Activated CD4-positive, CD25-positive, alpha-beta regulatory T cell treated with anti-CD3 and anti-CD28 coated beads, Interleukin-2, amount 50 U/mL, for 72 hours (primary cell): ENCODE measurements around the gene CERS6.
"Not testable (repeated sequence)": the region's sequence is repeated elsewhere in the genome, so short reads cannot be mapped to it uniquely, and the experiment has no call there.

ENCODE experiments used
- DNase-seq: peaks from one replicate; pipeline ENCODE4 v3.0.0; 2021

CERS6 gene

DNA sequence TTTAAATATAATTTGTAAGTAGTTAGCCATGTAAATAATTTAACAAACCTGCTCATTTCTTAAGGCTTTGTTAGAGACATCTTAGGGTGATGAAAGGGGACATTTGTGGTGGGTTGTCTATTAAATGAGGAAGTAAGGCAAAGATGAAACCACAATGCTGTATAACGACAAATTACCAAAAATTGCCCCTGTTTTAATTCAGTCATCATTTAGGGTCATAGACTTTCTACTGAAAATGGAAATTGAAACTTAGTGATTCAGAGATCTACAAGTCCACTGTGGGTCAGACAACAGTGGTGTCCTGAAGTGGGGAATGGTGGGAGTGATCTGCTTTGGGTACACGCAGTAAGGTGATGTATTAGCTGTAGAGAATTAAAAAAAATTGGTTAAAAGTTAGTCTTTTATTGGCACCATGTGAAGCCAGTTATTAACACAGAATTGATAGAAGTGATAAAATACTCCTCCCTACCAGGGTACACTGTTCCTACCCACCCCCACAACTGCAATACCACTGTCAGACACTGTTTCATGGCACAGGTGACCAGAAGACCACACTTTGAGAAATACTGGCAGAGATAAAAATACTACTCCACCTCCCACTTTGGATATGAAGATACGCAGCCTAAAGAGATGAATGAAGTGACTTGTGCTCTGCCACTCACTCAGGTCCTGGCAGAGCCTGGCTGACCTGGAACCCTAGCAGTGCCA lies 13.4 kb downstream of the CERS6 start:
- no peak for DNase-seq

DNA sequence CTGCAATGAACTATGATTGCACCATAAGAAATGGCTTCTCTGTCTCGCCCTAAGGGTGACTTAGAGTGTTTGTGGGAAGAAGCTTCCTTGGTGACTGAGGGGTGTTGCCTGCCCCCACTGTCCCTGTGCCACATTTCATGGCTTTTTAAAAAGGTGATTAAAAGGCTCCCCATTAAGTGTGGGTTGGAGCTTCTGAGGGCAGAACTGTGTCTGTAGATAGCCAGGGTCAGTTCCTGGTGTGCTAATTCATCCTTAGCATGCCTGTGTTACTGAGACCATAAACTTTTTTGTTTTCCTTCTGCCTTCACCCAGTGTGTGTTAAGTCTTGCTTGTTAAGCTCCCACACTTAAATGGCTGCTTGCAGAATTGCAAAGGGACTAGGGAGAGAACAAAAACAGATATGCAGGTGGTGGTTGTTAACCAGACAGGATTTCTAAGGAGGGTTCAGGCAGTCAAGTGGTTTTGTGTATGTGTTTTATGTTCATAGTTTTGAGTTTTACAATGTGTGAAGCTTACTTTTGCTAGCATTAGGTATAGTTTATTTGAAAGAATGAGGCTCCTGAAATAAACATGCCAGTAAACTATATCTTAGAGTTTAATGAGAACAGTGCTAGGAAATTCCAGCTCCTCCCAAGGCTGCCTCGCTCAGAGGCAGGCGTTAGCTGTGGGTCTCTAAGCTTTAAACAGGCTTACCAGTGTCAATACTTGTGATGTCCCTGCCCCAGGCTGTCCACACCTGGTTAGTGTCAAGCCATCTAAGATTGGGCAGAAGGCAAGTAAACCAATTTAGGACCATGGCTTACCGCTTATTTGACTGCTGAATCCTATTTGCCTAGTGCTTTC lies 14.5 kb downstream of the CERS6 start:
- DNase-seq = no peak

DNA sequence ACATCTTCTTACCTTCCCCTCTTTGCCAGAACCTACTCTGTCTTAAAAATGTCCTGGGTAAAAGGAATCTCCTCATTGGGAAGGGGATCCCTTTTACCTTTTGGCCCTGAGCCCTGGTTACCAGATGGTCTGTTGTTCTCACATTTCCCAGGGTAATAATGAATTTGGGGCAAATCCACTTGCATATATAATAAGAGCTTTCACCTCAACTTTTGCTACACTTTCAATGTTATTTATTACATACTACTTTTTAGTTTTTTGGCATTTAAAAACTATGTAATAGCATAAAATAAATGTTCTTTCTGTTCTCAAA lies 15.0 kb downstream of the CERS6 start:
- no peak for DNase-seq

DNA sequence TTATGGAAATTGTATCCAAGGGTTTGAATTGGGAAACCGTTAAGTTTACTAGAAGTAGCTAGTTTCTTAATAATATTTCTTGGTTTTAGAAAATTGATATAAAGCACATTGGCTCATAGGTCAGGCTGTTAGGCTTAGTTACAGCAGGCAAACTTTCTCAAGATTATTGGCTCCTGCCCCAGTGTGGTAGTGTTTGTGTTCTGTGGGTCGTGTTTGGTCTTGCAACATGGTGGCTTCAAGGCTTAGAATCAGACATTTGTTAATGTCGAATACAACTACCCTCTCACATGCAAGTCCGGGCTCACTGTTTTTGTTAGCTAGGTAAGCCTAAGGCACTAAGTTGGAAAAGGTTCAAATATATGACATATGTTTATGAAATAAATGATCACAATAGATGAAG lies 19.6 kb downstream of the CERS6 start:
- no peak for DNase-seq

DNA sequence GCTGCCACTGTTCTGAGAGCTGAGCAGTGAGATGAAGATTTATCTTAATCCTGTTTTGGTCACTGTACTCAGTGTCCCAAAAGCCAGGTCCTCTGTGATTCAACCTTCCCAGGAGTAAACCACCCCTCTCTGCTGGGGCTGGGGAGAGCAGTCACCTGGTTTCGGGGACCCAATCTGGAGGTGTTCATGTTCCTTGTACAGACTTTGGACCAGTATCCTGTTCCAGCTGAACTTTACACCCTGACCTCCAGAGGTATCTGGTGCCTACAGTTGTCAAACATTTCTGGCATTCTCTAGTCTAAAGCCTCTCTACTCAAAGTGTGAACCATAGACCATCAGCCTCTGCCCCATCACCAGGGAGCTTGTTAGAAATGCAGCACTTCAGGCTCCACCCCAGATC lies 22.1 kb downstream of the CERS6 start:
- no peak for DNase-seq

DNA sequence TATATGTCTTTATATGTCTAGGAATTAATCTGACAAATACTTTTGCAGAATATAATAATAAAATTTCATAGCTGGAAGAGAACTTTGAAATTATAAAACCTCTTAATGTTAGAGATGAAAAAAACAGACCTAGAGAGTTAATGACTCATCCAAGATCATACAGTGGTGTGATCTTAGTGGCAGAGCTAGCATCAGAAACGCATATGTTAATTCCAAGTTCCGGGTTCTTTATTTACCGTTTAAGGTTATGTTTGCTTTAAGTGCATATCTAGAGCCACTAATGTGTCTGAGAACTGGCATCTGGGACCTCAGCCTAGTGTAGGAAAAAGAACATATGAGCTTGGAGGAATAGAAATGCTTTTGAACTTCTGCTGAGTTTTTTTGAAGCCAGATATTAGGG lies 24.3 kb downstream of the CERS6 start:
- no peak for DNase-seq

DNA sequence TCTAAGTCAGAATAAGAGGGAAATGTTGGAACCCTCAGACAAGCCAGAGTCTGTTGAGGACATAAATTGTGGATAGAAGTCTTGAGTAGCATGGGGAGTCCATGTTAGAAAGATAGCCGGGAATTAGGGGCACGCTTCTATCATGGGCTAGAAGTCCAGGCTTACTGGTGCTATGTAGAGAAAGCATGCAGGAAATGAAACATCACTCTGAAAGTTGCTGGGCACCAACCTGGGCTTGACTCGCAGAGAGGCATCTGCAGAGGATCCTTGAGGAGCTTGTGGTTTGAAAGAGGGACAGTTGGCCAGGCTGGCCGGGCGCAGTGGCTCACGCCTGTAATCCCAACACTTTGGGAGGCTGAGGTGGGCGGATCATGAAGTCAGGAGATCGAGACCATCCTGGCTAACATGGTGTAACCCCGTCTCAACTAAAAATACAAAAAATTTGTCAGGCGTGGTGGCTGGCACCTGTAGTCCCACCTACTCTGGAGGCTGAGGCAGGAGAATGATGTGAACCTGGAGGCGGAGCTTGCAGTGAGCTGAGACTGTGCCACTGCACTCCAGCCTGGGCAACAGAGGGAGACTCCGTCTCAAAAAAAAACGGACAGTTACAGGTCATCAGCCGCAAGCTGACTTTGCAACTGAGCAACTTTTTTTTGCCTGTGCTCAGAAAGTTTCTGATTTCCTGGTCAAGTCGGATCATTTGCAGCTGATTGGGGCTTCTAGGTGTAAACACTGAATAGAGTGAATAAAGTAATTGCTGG lies 24.9 kb downstream of the CERS6 start:
- DNase-seq = no peak

DNA sequence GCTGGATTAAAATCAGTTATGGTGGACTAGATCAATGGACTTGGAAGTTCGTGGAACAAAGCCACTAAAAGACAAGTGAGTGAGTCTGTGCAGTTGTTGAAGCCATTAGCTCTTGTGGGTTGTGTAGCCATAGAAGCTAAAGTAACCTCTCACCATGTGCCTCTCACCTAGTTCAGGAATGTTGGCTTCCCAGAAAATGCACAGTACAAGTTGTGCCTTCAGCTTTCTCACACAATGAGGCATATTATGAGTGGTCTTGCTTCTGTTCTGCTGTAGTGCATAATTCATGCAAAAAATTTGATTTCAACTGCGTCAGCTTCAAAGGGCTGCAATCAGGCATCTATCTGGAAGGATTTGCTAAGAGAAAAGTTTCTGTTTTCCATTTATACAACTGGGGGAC lies 26.2 kb downstream of the CERS6 start:
- no peak for DNase-seq

DNA sequence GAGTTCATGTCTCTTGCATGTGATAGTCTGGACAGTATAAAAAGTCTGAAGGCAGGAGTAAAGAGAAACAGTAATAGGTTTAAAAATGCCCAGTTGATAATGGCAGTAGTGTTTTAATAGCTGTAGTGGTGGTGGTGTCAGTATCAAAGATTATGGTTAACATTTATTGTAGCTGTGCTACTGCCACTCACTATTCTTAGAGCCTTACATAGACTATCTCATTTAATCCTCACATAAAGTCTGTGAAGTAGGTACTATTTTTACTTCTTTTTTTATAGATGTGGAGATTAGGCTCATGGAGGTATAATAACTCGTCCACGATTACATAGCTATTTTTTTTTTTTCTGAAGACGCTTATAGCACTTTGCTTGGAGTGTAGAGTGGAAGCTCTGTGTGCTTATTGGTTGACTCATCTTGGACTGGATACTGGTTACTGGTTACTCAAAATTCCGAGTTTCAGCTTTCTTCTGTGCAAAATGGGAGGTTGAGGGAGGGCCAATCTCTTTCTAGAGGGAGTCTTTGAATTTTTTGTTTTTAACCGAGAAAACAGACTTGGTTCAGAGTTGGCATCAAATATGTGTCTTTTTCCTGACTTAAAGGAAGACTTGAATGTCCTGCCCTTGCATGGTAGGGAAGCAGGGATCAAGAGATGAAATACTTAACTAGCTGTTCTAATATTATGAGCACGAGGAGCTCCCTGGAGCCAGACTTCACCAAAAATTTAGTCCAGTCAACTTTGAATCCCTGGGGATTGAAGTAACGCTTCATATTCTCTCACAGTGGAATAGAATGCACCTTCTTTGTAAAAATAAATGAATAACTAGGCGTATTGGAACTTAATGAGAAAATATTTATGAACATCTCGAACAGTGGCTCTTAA lies 27.1 kb downstream of the CERS6 start:
- DNase-seq = no peak

DNA sequence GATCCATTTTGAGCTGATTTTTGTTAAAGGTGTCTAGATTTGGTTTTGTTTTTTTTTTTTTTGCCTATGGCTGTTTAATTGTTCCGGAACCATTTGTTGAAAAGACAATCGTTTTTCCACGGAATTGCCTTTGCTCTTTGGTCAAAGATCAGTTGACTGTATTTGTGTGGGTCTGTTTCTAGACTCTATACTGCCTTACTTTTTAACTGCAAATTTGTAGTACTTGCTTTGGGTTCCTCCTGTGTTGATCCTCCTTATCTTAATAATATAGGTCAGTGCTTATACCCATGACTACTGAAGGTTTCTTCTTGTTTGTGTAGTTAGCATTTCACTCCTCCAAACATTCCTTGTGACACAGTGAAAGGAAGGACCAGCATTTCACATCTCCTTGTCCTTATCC lies 30.4 kb downstream of the CERS6 start:
- DNase-seq = no peak

DNA sequence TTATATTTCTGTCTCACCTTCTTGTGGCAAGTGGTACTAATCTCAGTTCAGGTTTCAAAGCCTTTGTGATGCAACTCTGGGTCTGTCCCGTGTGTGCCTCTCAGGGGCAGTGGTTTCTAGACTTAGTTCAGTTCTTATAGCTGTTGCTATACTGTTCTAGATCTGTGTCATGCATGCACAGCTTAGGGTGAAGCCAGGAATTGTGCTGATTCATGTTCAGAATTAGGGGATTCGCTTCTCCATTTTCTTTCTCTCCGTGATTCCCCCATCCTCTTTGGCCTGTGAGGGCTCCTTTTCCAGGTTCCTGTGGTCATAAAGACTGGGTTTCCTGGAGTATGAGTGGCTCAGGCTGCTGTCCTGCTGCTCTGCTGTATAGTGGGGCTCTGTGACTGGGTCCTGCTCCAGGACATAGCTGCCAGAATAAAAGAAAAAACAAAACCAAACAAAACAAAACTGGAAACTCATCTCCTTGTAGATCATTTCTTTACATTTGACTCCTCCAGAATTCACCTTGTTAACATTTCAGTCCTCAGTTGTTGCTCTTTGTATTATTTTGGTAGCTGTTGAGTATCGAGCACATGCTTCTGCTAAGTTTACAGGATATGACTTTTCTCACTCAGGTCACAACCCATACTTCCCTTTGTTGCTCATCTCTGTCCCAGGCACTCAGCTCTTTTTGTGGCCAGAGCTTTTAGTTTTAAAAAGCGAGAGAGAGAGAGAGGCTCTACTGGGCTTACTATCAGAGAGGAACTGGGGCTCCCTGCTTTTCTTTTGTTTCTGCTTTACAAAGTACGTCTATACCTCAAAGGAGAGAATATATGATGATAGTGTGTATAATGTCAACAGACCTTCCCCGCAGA lies 34.2 kb downstream of the CERS6 start:
- DNase-seq = no peak

DNA sequence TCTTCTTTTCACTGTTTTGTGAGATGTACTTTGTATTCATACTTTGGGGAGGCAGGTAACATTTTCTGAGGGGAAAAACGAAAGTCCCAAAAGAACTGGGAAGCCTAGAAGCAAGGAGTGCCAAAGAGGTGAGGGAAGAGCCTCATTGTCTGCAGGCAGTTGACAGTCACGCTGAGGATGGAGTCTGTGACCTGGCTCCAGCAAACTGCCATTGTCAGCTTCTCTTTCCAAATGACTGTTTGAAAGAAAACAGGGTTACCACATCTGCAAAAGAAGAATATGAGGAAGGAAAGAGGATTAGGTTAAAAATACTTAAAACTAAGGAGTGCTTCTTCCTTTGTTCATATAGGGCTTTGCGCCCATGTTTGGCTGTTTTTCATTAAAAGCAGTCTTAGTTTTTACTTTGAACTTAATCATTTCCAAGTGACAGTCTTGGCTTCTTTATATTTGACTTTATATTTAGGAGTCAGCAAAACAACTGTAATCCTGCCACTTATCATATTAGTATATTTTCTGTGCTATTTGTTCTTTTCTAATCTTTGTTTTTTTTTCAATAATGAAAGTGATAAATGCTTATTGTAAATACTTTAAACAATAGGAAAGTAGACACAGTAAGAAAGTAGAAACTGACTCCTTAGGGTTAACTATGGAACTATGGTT lies 35.0 kb downstream of the CERS6 start:
- DNase-seq = no peak

DNA sequence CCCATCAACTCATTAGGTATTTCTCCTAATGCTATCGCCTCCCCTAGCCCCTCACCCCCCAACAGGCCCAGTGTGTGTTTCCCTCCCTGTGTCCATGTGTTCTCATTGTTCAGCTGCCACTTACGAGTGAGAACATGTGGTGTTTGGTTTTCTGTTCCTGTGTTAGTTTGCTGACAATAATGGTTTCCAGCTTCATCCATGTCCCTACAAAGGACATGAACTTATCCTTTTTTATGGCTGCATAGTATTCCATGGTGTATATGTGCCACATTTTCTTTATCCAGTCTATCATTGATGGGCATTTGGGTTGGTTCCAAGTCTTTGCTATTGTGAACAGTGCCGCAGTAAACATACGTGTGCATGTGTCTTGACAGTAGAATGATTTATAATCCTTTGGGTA lies 35.7 kb downstream of the CERS6 start:
- not testable (repeated sequence) for DNase-seq

DNA sequence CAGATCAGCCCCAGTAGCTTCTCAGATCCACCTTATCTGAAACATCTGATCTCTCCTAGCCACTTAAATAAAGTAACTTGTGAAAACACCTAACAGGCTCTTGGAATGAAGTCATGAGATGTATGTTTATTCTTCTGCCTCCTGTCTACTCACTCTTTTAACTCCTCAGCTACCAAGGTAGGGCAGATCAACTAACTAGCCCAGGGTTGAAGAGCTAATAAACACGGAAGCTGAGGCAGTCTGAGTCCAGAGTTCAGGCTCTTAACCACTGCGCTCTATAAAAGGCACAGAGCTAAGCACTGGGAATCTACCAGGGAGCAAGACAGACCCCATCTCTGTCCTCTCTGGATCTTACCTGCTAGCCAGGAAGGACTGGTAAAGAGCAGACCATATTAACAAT lies 37.1 kb downstream of the CERS6 start:
- not testable (repeated sequence) for DNase-seq

DNA sequence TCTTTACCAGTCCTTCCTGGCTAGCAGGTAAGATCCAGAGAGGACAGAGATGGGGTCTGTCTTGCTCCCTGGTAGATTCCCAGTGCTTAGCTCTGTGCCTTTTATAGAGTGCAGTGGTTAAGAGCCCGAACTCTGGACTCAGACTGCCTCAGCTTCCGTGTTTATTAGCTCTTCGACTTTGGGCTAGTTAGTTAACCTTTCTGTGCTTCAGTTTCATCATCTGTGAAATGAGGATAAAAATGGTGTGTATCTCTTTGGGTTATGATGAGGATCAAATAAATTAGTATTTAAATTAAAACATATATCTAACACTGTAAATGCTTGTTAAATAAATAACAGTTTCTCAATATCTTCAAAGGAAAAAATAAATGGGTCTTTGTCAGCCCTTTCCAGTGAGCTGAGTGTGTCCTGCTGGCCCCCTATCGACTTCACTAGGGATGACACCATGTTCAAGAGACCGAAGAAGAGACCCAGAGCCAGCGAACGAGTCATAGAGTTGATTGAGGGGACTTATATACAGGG lies 38.2 kb downstream of the CERS6 start:
- no peak for DNase-seq

DNA sequence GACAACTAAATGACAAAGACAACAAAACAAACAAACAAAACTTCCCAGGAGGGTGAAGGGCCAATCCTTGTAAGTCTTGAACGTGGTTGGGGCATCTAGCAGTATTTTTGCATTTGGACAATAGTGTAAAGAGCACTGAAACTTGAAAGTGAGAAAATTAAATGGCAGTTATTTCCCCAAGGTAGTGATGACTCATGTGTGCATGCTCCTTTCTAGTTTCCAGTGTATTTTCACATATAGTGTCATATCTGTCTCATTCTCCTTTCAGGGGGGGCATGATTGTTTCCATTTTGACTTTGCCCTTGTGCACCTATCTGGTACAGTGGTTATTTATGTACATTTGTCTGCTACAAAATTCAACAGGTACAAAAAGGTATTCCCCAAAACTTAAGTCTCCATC lies 39.5 kb downstream of the CERS6 start:
- DNase-seq = no peak

DNA sequence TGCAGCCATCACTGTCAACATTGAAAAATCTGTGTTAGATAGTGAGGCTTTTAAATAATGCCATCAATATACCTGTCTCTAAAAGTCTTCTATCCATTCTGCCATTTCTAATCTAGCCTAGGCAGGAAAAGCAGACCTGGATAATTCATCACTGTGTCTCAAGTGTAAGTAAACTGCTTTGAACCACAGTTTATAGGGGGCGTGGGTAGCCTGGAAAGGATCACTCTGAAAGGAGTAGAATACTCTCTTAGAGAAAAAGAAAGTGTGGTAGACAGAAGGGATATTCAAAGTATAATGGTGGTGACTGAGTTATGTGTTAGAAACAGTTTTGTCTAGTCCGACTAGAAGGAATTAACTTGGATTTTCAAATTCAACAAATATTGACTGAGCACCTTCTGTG lies 40.8 kb downstream of the CERS6 start:
- DNase-seq = no peak

DNA sequence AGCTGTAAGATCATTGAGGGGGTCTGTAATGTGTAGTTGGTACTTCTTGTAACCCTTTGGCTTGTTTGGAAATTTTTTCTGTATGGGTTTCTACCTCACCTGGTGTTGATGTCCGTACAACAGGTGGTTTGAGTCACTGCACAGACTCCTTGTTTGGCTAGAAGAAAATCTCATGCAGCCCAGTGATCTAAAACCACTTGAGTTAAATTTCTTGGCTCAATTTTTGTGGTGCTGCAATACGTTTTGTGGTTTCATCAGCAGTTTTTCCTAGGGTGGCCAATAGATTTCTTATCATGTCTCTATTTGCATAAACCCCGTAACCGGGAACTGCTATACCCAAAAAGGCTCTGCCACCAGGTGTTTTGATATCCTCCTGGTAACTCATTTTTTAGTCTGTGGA lies 43.4 kb downstream of the CERS6 start:
- no peak for DNase-seq

DNA sequence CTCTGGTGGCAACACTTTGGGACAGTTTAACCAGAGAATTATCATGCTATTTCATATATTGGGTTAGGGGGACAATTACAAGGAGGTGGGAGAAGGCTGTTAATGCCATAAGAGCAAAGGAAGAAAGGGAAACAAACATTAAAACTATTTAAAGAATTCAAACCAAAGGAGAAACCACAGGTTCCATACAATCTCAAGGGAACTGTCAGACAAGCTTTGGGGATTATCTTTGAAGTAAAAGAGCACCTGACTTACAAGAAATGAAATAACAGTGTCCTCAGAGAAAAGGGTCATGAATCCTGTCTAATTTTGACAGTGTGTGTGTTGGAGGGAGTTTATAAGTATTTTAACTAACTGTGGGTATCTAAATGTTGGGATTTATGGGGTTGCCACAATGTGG lies 44.4 kb downstream of the CERS6 start:
- DNase-seq = no peak

DNA sequence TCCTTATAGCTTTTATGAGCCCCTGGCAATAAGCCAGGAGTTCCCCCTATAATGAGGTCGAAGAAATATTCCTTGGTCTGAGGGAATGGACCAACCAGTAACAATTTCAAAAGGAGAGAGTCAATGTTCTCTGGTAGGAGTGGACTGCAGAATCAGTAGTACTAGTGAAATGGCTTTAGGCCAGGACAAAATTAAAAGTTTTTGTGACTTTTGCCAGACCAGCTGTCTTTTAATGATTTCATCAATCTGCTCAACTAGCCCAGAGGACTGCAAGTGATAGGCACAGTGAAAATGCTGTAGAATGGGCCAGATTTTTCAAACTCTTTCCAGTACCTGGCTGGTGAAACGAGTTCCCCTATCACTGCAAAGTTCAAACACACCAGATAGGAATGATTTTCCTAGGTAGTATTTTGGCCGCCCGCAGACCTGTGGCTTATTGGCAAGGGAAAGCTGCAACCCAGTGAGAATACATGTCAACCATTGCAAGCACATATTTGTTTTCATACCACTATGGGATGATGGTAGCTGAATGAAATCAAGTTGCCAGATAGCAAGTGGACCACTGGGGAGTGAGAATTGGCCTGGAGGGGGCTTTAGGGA lies 45.5 kb downstream of the CERS6 start:
- no peak for DNase-seq

DNA sequence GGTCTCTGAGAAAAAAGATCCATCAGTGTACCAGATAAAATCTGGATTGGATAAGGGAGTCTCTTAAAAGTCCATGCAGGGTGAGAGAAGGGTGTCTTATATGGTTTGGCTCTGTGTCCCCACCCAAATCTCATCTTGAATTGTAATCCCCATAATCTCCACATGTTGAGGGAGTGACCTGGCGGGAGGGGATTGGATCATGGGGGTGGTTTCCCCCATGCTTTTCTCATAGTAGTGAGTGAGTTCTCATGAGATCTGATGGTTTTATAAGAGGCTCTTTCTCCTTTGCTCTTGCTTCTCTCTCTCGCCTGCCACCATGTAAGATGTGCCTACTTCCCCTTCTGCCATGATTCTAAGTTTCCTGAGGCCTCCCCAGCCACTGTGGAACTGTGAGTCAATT lies 46.8 kb downstream of the CERS6 start:
- DNase-seq = not testable (repeated sequence)
